Lower leg skin (tissue), 4 donors: Measurements from ENCODE around the gene PDSS2. TPM values are rescaled to one million over a fixed set of nuclear protein-coding genes. Genes with fewer than 3 reads are reported as not detected.
"Not testable (repeated sequence)": the region's sequence is repeated elsewhere in the genome, so short reads cannot be mapped to it uniquely, and the experiment has no call there.

Source experiments
- DNase-seq, 2 donors: peaks; one replicate each; pipeline ENCODE4 v3.0.0-alpha.2; 2019; ENCODE audit warnings: low spot score in 2 of 2
- H3K4me3 ChIP-seq: fragments of 200-600 bp; sonication (generic); 2 replicates; pipeline ENCODE4 v1.5.1; 2017; ENCODE audit warnings: mild to moderate bottlenecking, low read depth; ENCODE audit not compliant: poor library complexity, severe bottlenecking
- CTCF ChIP-seq, 3 donors: fragments of 450-650 bp; IDR thresholded peaks; one replicate each; pipeline ENCODE4 v1.5.1; 2016; ENCODE audit warnings: antibody characterized with exemption in 3 of 3, mild to moderate bottlenecking in 3 of 3, moderate library complexity in 2 of 3
- POLR2A ChIP-seq, 2 donors: fragments of 450-650 bp; IDR thresholded peaks; one replicate each; pipeline ENCODE4 v1.6.1; 2016 to 2017; ENCODE audit warnings: antibody characterized with exemption in 2 of 2, mild to moderate bottlenecking in 1 of 2, moderate library complexity in 1 of 2
- WGBS, 2 donors: methylation state at CpG; one replicate each; pipeline ENCODE4 v1.1.5; 2018; 5-methylcytosine and 5-hydroxymethylcytosine counted together
- intact Hi-C: fragments of 100-400 bp; cut with DNase I; formaldehyde crosslinking; loops from one replicate; pipeline ENCODE4 v1.15.0; 2023; ENCODE audit warnings: low total_unique reads
- total RNA-seq, 4 donors: library from RNA; depleted of rRNA; stranded (reverse); fragments of >200 nt; gene quantifications; one replicate each; pipeline ENCODE4 v1.1.0, GENCODE V29; 2016

Gene PDSS2
- total RNA-seq, 4 donors from 2014 or later = 6.9 to 14.8 (median 11.4) TPM

GRCh38 chr6:107202876-107203468, 256.4 kb downstream of the PDSS2 start:
- WGBS, 2 donors = 52 to 68% methylated on average over 4 of the region's 4 CpGs
- H3K4me3 ChIP-seq = no peak overlapping the region
- TF ChIP-seq CTCF (IDR thresholded peaks at IDR 0.05) (no peak), POLR2A (IDR thresholded peaks at IDR 0.05) (no peak)
- no peak for DNase-seq
- intact Hi-C loops = no loop called here

- TF ChIP-seq POLR2A (IDR thresholded peaks at IDR 0.05) = no peak
- TF ChIP-seq CTCF (IDR thresholded peaks at IDR 0.05) = no peak
- no peak overlapping the region for H3K4me3 ChIP-seq
- intact Hi-C loops = no loop called here
- WGBS, 2 donors = 95 to 99% methylated on average over 7 of the region's 7 CpGs
- DNase-seq = no peak
Observed at GRCh38 chr6:107198631-107199416, 260.5 kb downstream of the PDSS2 start.

- intact Hi-C loops = no loop called here
- 88 to 95% methylated on average over 3 of the region's 3 CpGs for WGBS, 2 donors
Observed at GRCh38 chr6:107196152-107196551, 263.2 kb downstream of the PDSS2 start.

GRCh38 chr6:107194723-107195122, 264.6 kb downstream of the PDSS2 start:
- intact Hi-C loops, DNase-seq, H3K4me3 ChIP-seq: not testable (repeated sequence)
- 93 to 95% methylated on average over 8 of the region's 8 CpGs for WGBS, 2 donors

More at GRCh38 chr6:107196152-107196551, 263.2 kb downstream of the PDSS2 start:
- TF ChIP-seq POLR2A (IDR thresholded peaks at IDR 0.05) (no peak), CTCF (IDR thresholded peaks at IDR 0.05) (no peak)
- no peak for DNase-seq
- H3K4me3 ChIP-seq = no peak overlapping the region

GRCh38 chr6:107192830-107193229, 266.5 kb downstream of the PDSS2 start:
- intact Hi-C loops = no loop called here

More at GRCh38 chr6:107192830-107193229, 266.5 kb downstream of the PDSS2 start:
- WGBS, 2 donors = 60 to 64% methylated on average over 4 of the region's 4 CpGs
- H3K4me3 ChIP-seq = no peak overlapping the region
- DNase-seq = no peak
- no peak for TF ChIP-seq POLR2A (IDR thresholded peaks at IDR 0.05)
- no peak for TF ChIP-seq CTCF (IDR thresholded peaks at IDR 0.05)
